D341Med (cell line): ENCODE results near the gene PLPP7.
"Not testable (repeated sequence)": the region's sequence is repeated elsewhere in the genome, so short reads cannot be mapped to it uniquely, and the experiment has no call there.

Experiments used
- DNase-seq: peaks from one replicate; pipeline ENCODE4 v3.0.0; 2012; ENCODE audit warnings: low spot score

PLPP7 gene

GRCh38 chr9:131289301-131290035 is at the start of gene PLPP7:
TSS of gene PLPP7 (plus strand) at chr9:131289723. CDS start at chr9:131289998, 275 bp downstream.
- DNase-seq = no peak

GRCh38 chr9:131240047-131240921 is 49.2 kb upstream of the PLPP7 start:
- no peak for DNase-seq

- DNase-seq = not testable (repeated sequence)
These were observed 45.2 kb upstream of the PLPP7 start for GRCh38 chr9:131244331-131244730.

GRCh38 chr9:131246618-131247017 is 42.9 kb upstream of the PLPP7 start:
- DNase-seq = no peak

- DNase-seq = no peak
These were observed 37.4 kb upstream of the PLPP7 start for GRCh38 chr9:131252120-131252519.

GRCh38 chr9:131253891-131254491 is 35.5 kb upstream of the PLPP7 start:
- no peak for DNase-seq

GRCh38 chr9:131254626-131255025 is 34.9 kb upstream of the PLPP7 start:
- DNase-seq = no peak

- no peak for DNase-seq
These were observed 33.8 kb upstream of the PLPP7 start for GRCh38 chr9:131255676-131256197.

- DNase-seq = no peak
These were observed 32.1 kb upstream of the PLPP7 start for GRCh38 chr9:131257266-131258025.

- no peak for DNase-seq
These were observed 31.3 kb upstream of the PLPP7 start for GRCh38 chr9:131258186-131258585.

- no peak for DNase-seq
These were observed 30.7 kb upstream of the PLPP7 start for GRCh38 chr9:131258698-131259431.

GRCh38 chr9:131259432-131259898 is 30.1 kb upstream of the PLPP7 start:
- DNase-seq = no peak

GRCh38 chr9:131259916-131260597 is 29.5 kb upstream of the PLPP7 start:
- no peak for DNase-seq

GRCh38 chr9:131260751-131261452 is 28.6 kb upstream of the PLPP7 start:
- DNase-seq = no peak

GRCh38 chr9:131262327-131263032 is 27.0 kb upstream of the PLPP7 start:
- no peak for DNase-seq

- DNase-seq = not testable (repeated sequence)
These were observed 26.5 kb upstream of the PLPP7 start for GRCh38 chr9:131263033-131263343.

GRCh38 chr9:131263701-131264100 is 25.8 kb upstream of the PLPP7 start:
- no peak for DNase-seq

GRCh38 chr9:131264231-131264630 is 25.3 kb upstream of the PLPP7 start:
- DNase-seq = no peak
